C4-2B (cell line): ENCODE data around the gene ETFBKMT.
"Not testable (repeated sequence)": the region's sequence is repeated elsewhere in the genome, so short reads cannot be mapped to it uniquely, and the experiment has no call there.

Experiments used
- H3K27ac ChIP-seq: fragments of 450-650 bp; 2 replicates; pipeline ENCODE4 v1.5.1; 2017
- CTCF ChIP-seq: fragments of 450-650 bp; conservative IDR thresholded peaks from 2 replicates; pipeline ENCODE4 v1.5.1; 2017; ENCODE audit warnings: mild to moderate bottlenecking
- ZFX ChIP-seq: fragments of 450-650 bp; IDR thresholded peaks from 2 replicates; pipeline ENCODE4 v1.6.1; 2017

Gene ETFBKMT

DNA sequence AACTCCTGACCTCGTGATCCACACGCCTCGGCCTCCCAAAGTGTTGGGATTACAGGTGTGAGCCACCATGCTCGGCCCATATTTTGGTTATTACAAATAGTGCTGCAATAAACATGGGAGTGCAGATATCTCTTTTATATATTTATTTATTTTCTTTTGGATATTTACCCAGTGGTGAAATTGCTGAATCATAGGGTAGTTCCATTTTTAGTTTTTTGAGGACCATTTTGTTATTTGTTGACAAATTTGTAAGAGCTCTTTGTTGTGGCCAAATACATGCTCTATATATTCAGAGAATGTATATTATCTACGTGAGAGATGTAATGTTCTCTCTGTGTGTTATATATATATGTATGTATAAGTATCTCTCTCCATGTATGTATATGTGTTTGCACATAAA, 53.4 kb downstream of the ETFBKMT start:
- no peak for TF ChIP-seq CTCF
- no peak overlapping the region for H3K27ac ChIP-seq

DNA sequence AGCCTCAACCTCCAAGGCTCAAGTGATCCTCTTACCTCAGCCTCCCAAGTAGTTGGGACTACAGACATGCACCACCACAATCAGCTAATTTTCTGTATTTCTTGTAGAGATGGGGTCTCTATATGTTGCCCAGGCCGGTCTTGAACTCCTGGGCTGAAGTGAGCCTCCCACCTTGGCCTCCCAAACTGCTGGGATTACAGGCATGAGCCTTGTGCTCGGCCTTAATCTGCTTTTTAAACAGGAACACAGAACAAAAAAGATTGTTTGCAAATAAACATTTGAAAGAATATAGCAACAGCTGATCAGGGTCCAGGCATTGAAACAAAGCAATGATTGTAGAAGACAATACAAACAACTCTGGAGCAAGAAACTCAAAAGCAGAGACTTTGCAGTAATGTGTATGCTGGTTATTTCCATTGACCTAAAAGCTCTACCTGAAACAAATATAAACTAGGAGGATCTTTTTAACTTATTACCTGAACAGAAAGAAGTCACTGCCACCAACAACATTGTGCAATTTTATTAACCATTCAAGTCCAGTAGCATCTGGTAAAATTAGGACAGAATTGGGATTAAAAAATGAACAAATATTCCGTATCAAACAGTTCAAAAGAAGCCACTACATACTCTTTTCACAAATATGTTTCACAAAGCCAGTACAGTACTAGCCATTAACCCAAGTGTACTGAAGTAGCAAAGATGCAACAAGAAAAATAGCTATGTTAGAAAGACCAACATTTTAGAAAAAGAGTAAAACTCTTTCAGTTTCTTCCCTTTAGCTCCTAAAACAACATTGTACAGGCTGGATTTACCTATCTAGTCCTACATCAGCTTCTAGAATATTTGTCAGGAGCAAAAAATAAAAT, 55.2 kb downstream of the ETFBKMT start:
- no peak for TF ChIP-seq CTCF
- no peak for TF ChIP-seq ZFX
- no peak overlapping the region for H3K27ac ChIP-seq

GRCh38 chr12:31715283-31715825, 55.9 kb downstream of the ETFBKMT start:
- no peak overlapping the region for H3K27ac ChIP-seq

DNA sequence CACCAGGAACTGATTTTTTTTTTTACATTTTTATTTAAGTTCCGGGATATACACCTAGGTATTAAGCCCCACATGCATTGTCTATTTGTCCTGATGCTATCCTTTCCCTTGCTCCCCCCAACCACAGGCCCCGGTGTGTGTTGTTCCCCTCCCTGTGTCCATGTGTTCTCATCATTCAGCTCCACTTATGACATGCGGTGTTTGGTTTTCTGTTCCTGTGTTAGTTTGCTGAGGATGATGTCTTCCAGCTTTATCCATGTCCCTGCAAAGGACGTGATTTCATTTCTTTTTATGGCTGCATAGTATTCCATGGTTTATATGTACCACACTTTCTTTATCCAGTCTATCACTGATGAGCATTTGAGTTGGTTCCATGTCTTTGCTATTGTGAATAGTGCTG, 57.5 kb downstream of the ETFBKMT start:
- H3K27ac ChIP-seq, result not testable (repeated sequence)

More at GRCh38 chr12:31715283-31715825, 55.9 kb downstream of the ETFBKMT start:
- TF ChIP-seq CTCF (no peak), ZFX (no peak)

DNA sequence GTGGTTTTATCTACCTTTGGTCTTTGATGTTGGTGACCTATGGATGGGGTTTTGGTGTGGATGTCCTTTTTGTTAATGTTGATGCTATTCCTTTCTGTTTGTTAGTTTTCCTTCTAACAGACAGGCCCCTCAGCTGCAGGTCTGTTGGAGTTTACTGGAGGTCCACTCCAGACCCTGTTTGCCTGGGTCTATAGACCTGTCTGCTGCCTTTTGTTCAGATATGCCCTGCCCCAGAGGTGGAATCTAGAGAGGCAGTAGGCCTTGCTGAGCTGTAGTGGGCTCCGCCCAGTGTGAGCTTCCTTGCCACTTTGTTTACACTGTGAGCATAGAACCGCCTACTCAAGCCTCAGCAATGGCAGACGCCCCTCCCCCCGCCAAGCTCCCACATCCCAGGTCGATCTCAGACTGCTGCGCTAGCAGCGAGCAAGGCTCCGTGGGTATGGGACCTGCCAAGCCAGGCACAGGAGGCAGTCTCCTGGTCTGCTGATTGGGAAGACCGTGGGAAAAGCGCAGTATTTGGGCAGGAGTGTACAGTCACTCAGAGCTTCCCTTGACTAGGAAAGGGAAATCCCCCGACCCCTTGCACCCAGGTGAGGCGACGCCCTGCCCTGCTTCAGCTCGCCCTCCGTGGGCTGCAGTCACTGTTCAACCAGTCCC, 59.2 kb downstream of the ETFBKMT start:
- H3K27ac ChIP-seq, result not testable (repeated sequence)

DNA sequence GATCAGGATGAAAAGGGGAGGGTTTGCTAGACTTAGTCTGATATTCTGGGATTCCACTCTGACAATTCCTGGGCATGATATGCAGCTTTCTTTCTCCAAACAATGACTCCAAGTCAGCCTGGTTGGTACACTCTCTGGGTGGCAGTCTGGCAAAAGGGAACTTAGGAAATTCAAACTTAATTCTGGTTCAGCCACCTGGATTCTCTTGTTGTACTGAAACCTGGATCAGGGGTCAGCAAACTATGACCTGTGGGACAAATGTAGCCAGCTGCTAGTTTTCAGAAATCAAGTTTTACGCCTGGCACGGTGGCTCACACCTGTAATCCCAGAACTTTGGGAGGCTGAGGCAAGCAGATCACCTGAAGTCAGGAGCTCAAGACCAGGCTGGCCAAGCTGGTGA, 63.1 kb downstream of the ETFBKMT start:
- no peak overlapping the region for H3K27ac ChIP-seq
- no peak for TF ChIP-seq ZFX
